ENCODE results near the gene SH3PXD2A.

GRCh38 chr10:103709341-103709920 is 145.9 kb downstream of the SH3PXD2A start:
- TF ChIP-seq CTCF (IDR thresholded peaks at IDR 0.05 in 2 of 3, conservative IDR thresholded peaks at IDR 0.05 in 1 of 3; ENCODE audit: insufficient read depth in 2 of 3, low read depth in 1 of 3, low read length in 3 of 3) (no peak), POLR2A (conservative IDR thresholded peaks at IDR 0.05) (no peak), MED1 (CRISPR knock-in tag; IDR thresholded peaks at IDR 0.05; ENCODE audit: borderline replicate concordance) (no peak), ZNF263 (CRISPR knock-in tag; IDR thresholded peaks at IDR 0.05; ENCODE audit: borderline replicate concordance) (no peak), ZNF41 (CRISPR knock-in tag; conservative IDR thresholded peaks at IDR 0.05) (no peak), NR4A1 (CRISPR knock-in tag; IDR thresholded peaks at IDR 0.05) (no peak), NR4A1 (tag; IDR thresholded peaks at IDR 0.05) (no peak), LARP7 (IDR thresholded peaks at IDR 0.05) (no peak), SRSF3 (IDR thresholded peaks at IDR 0.05; ENCODE audit: insufficient read depth, low read length) (no peak), ARID3A (IDR thresholded peaks at IDR 0.05; ENCODE audit: borderline replicate concordance, low read depth, low read length) (no peak), ZNF76 (CRISPR knock-in tag; IDR thresholded peaks at IDR 0.05; ENCODE audit: borderline replicate concordance) (no peak)

Data from K562 (cell line).